ENCODE results near the gene ITGB6. TPM values are rescaled to one million over a fixed set of nuclear protein-coding genes. Genes with fewer than 3 reads are reported as not detected.

ITGB6 gene
- total RNA-seq, 1 experiment from 2014 or later, result 6.9 TPM

DNA sequence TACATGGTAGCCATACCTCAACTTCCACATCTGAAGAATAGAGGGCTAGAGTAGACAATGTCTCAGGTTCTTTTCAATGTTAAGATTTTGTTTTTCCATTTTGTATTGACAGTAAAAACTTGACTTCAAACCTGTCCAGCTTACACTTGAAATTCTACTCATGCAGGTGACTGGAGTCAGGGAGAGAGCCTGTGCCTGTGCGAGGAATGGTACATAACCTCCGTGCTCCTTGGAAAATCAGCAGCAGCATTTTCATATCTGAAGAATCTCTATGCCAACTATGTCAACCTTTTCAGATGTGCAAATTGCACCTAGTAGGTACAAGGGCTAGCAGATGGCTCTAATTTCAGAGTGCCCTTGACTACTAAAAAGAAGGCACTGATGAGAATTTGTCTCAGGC, 139.8 kb downstream of the ITGB6 start:
- intact Hi-C loops (cut with micrococcal nuclease), result no loop called here
- ChIA-PET POLR2A (no interaction called here), CTCF (no interaction called here)
- no peaks in the 10 kb centered on the region for H3K9me3 Mint-ChIP-seq (ENCODE audit: unreplicated experiment)
- H3K36me3 Mint-ChIP-seq (ENCODE audit: insufficient read depth, unreplicated experiment), result no peaks in the 10 kb centered on the region
- H3K4me1 Mint-ChIP-seq (ENCODE audit: insufficient read depth, unreplicated experiment), result peaks cover 28% of the 10 kb centered on the region
- no peak overlapping the region for H3K27ac Mint-ChIP-seq (ENCODE audit: low read depth, unreplicated experiment)
- H3K27me3 Mint-ChIP-seq (ENCODE audit: insufficient read depth, unreplicated experiment), result no peaks in the 10 kb centered on the region
- BruUV-seq (replicated peaks), result no TSS peak
- no peak for DNase-seq (ENCODE audit: unreplicated experiment)
- peak overlapping the region; percentile 82 for H3K4me3 Mint-ChIP-seq (ENCODE audit: unreplicated experiment)
- TF ChIP-seq, protein P1, sequence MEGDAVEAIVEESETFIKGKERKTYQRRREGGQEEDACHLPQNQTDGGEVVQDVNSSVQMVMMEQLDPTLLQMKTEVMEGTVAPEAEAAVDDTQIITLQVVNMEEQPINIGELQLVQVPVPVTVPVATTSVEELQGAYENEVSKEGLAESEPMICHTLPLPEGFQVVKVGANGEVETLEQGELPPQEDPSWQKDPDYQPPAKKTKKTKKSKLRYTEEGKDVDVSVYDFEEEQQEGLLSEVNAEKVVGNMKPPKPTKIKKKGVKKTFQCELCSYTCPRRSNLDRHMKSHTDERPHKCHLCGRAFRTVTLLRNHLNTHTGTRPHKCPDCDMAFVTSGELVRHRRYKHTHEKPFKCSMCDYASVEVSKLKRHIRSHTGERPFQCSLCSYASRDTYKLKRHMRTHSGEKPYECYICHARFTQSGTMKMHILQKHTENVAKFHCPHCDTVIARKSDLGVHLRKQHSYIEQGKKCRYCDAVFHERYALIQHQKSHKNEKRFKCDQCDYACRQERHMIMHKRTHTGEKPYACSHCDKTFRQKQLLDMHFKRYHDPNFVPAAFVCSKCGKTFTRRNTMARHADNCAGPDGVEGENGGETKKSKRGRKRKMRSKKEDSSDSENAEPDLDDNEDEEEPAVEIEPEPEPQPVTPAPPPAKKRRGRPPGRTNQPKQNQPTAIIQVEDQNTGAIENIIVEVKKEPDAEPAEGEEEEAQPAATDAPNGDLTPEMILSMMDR (IDR thresholded peaks at IDR 0.05; ENCODE audit: unreplicated experiment), result no peak

DNA sequence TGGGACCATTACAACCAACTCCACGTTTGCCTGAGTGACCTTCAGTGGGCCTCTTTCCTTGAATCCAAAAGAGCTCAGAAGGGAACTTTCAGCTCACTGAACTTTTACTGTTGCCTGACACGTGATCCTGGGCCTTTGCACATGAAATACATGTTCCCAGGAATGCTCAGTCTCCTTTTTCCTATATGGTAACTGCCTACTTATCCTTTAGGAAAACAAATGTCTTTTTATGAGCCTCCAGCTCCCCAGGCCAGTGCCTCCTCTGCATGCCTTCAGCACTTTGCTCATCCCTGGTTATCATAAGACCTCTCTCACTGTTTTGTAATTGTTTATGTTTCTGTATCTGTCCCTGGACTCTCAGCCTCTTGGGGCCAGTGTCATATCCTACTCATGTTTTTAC, 142.7 kb downstream of the ITGB6 start:
- CTCF ChIA-PET, result interaction anchor here (1.3 kb wide), 1 partner anchor 19 kb away, joined by 3 read pairs; no protein-coding TSS in a partner anchor
- Mint-ChIP-seq H3K27me3 (ENCODE audit: insufficient read depth, unreplicated experiment) (no peaks in the 10 kb centered on the region), H3K27ac (ENCODE audit: low read depth, unreplicated experiment) (peak overlapping the region; percentile 4), H3K36me3 (ENCODE audit: insufficient read depth, unreplicated experiment) (no peaks in the 10 kb centered on the region), H3K9me3 (ENCODE audit: unreplicated experiment) (no peaks in the 10 kb centered on the region), H3K4me3 (ENCODE audit: unreplicated experiment) (no peak overlapping the region), H3K4me1 (ENCODE audit: insufficient read depth, unreplicated experiment) (peaks cover 20% of the 10 kb centered on the region)
- TF ChIP-seq, protein P1 (IDR thresholded peaks at IDR 0.05; ENCODE audit: unreplicated experiment), result no peak
- BruUV-seq (replicated peaks), result no TSS peak
- intact Hi-C loops (cut with micrococcal nuclease), result no loop called here
- POLR2A ChIA-PET, result interaction anchor here (1.2 kb wide), 1 partner anchor 10 kb away, joined by 3 read pairs; no protein-coding TSS in a partner anchor
- no peak for DNase-seq (ENCODE audit: unreplicated experiment)

DNA sequence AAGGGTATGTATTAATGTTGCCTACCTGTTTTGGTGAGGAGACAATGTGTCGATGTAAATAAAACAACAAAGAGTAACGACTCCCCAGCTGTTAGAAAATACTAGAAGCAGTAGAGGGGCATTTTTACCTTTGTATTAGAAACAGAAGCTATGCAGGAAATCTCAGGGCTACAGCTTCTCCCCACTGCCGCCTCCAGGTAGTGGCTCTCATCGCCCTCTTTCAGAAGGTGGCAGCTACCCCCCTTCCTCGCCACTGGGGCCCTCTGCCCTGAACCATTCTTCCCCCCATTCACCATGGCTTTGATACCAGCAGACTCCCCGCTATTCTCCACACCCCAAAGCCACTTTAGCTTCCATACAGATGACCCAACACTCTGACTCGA, 144.4 kb downstream of the ITGB6 start:
- ChIA-PET CTCF (interaction anchor here (1.1 kb wide), 1 partner anchor 47 kb away, joined by 4 read pairs; no protein-coding TSS in a partner anchor), POLR2A (no interaction called here)
- TF ChIP-seq, protein P1 (IDR thresholded peaks at IDR 0.05; ENCODE audit: unreplicated experiment), result no peak
- no peak for DNase-seq (ENCODE audit: unreplicated experiment)
- Mint-ChIP-seq H3K27ac (ENCODE audit: low read depth, unreplicated experiment) (no peak overlapping the region), H3K4me1 (ENCODE audit: insufficient read depth, unreplicated experiment) (peaks cover 26% of the 10 kb centered on the region), H3K9me3 (ENCODE audit: unreplicated experiment) (no peaks in the 10 kb centered on the region), H3K4me3 (ENCODE audit: unreplicated experiment) (no peak overlapping the region), H3K36me3 (ENCODE audit: insufficient read depth, unreplicated experiment) (no peaks in the 10 kb centered on the region), H3K27me3 (ENCODE audit: insufficient read depth, unreplicated experiment) (no peaks in the 10 kb centered on the region)
- no TSS peak for BruUV-seq (replicated peaks)
- intact Hi-C loops (cut with micrococcal nuclease), result no loop called here

DNA sequence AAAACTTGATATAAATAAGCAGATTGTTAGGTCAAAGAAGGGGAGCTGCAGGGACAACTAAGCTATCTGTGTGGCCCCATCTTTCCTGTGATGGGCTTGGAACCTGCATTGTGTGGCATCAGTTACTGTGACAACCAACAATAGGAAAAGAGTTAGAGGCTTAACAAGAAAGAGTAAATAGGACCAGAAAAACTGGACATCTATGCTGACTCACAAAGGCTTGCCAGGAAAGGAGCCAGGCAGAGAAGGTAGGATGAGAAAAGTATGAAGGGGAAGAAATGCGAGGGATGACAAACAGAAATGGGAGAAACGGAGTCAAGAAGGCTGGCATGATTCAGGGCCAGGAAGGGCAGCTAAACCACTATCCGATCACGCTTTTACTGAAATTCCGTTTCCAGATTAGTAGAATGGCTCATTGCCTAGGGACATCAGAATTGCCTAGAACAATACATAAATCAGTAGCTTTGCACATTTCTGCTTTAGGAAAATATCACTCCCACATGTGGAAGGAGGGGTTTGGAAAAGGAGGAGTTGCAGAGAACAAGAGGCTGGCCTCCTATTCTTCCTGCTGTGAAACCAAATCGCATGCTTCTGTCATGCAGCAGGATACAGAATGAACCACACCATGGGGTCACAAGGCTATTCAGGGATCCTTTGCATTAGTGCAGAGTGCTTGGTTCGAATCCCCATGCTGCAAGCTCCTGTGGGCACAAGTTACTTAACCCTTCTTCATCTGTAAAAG, 144.9 kb downstream of the ITGB6 start:
- TF ChIP-seq, protein P1 (IDR thresholded peaks at IDR 0.05; ENCODE audit: unreplicated experiment), result no peak
- peaks cover 26% of the 10 kb centered on the region for H3K4me1 Mint-ChIP-seq (ENCODE audit: insufficient read depth, unreplicated experiment)
- no peak overlapping the region for H3K4me3 Mint-ChIP-seq (ENCODE audit: unreplicated experiment)
- H3K9me3 Mint-ChIP-seq (ENCODE audit: unreplicated experiment), result no peaks in the 10 kb centered on the region
- ChIA-PET CTCF (interaction anchor here (1.1 kb wide), 1 partner anchor 47 kb away, joined by 4 read pairs; no protein-coding TSS in a partner anchor), POLR2A (interaction anchor here (0.9 to 1.0 kb wide), 2 partner anchors 15 to 73 kb away, joined by 3 to 5 read pairs; no protein-coding TSS in a partner anchor)
- H3K27me3 Mint-ChIP-seq (ENCODE audit: insufficient read depth, unreplicated experiment), result no peaks in the 10 kb centered on the region
- no TSS peak for BruUV-seq (replicated peaks)
- no peak for DNase-seq (ENCODE audit: unreplicated experiment)
- H3K27ac Mint-ChIP-seq (ENCODE audit: low read depth, unreplicated experiment), result peak overlapping the region; percentile 37
- H3K36me3 Mint-ChIP-seq (ENCODE audit: insufficient read depth, unreplicated experiment), result no peaks in the 10 kb centered on the region
- intact Hi-C loops (cut with micrococcal nuclease), result no loop called here

All from MCF 10A (cell line).